ENCODE measurements around the gene TBC1D2.
"Not testable (repeated sequence)": the region's sequence is repeated elsewhere in the genome, so short reads cannot be mapped to it uniquely, and the experiment has no call there.

TBC1D2 gene

DNA sequence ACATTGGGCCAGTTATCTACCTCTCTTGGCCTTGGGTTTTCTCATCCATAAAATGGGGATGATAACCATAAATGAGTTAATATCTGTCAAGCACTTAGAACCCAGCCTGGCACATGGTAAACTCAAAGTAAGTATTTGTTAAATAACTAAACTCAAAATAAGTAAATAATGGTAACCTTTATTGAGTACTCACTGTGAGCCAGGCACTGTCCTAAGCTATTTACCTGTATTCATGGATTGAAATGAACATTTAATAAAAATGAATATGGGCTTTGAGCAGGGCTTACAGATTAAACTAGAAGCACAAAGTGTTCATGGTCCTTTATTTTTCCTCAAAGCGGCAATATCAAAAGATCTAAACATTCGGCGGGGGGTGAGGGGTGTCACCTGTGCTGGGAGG lies 79.7 kb downstream of the TBC1D2 start:
- Histone ChIP-seq H3K27ac (ENCODE audit: extremely low read depth, low read depth, low read length) (no peak overlapping the region), H3K4me3 (ENCODE audit: low read depth, low read length) (no peak overlapping the region), H3K9me3 (ENCODE audit: control insufficient read depth, insufficient read depth, low read depth, low read length) (no peaks in the 10 kb centered on the region), H3K4me1 (ENCODE audit: control insufficient read depth, insufficient read depth, low read length) (peaks cover 6% of the 10 kb centered on the region; the same call in 1 of the 2 replicates), H3K36me3 (ENCODE audit: control insufficient read depth in 2 of 2, insufficient read depth in 1 of 2, low read length in 2 of 2) (no peaks in the 10 kb centered on the region)
- POLR2A ChIA-PET: no interaction called here
- CTCF ChIA-PET: no interaction called here
- TF ChIP-seq ZNF133 (tag by site-specific recombination; IDR thresholded peaks at IDR 0.05): no peak
- no peak for TF ChIP-seq ZNF558 (tag by site-specific recombination; IDR thresholded peaks at IDR 0.05)
- no peak for TF ChIP-seq ZBTB20 (tag by site-specific recombination; IDR thresholded peaks at IDR 0.05)
- TF ChIP-seq ZNF560 (tag by site-specific recombination; IDR thresholded peaks at IDR 0.05; ENCODE audit: borderline replicate concordance): no peak

DNA sequence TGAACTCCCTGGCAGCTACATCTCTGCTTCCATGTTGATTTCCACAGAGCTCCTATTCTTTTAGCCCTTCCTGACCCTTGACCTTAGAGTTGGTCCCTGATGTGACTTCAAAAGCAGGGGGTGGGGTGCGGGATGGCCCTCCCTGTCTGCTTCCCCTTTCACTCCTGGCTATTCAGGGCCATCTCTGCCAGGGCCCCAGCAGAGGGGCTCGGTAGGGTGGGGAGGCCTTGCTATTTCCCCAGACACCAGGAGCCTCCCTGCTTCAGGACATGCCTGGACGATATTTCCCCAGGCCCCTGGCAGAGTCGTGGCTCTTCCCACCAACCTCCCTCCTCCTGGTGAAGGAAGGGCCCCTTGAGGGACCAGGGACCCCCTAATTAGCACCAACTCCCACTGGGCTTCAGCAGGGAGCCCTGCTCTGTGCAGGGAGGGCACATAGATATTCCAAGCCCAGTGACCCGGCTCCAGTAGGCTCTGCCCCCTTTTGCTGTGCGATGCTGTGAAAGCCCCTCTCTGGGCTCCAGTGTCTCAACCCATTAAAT lies 80.3 kb downstream of the TBC1D2 start:
- CTCF ChIA-PET: interaction anchor here (0.7 kb wide), 1 partner anchor 1165 kb away, joined by 3 read pairs; no protein-coding TSS in a partner anchor
- Histone ChIP-seq H3K9me3 (ENCODE audit: control insufficient read depth, insufficient read depth, low read depth, low read length) (no peaks in the 10 kb centered on the region), H3K36me3 (ENCODE audit: control insufficient read depth in 2 of 2, insufficient read depth in 1 of 2, low read length in 2 of 2) (no peaks in the 10 kb centered on the region), H3K27ac (ENCODE audit: extremely low read depth, low read depth, low read length) (no peak overlapping the region), H3K4me1 (ENCODE audit: control insufficient read depth, insufficient read depth, low read length) (peaks cover 6% of the 10 kb centered on the region; the same call in 1 of the 2 replicates), H3K4me3 (ENCODE audit: low read depth, low read length) (no peak overlapping the region)
- TF ChIP-seq, protein P1, sequence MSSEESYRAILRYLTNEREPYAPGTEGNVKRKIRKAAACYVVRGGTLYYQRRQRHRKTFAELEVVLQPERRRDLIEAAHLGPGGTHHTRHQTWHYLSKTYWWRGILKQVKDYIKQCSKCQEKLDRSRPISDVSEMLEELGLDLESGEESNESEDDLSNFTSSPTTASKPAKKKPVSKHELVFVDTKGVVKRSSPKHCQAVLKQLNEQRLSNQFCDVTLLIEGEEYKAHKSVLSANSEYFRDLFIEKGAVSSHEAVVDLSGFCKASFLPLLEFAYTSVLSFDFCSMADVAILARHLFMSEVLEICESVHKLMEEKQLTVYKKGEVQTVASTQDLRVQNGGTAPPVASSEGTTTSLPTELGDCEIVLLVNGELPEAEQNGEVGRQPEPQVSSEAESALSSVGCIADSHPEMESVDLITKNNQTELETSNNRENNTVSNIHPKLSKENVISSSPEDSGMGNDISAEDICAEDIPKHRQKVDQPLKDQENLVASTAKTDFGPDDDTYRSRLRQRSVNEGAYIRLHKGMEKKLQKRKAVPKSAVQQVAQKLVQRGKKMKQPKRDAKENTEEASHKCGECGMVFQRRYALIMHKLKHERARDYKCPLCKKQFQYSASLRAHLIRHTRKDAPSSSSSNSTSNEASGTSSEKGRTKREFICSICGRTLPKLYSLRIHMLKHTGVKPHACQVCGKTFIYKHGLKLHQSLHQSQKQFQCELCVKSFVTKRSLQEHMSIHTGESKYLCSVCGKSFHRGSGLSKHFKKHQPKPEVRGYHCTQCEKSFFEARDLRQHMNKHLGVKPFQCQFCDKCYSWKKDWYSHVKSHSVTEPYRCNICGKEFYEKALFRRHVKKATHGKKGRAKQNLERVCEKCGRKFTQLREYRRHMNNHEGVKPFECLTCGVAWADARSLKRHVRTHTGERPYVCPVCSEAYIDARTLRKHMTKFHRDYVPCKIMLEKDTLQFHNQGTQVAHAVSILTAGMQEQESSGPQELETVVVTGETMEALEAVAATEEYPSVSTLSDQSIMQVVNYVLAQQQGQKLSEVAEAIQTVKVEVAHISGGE (tag by site-specific recombination; conservative IDR thresholded peaks at IDR 0.05; ENCODE audit: low read depth): no peak
- TF ChIP-seq ZNF341 (tag by site-specific recombination; IDR thresholded peaks at IDR 0.05; ENCODE audit: low read depth): peak; percentile 67
- TF ChIP-seq ZBTB8A (tag by site-specific recombination; IDR thresholded peaks at IDR 0.05): no peak
- peak; percentile 80 for TF ChIP-seq ZIC2 (tag by site-specific recombination; IDR thresholded peaks at IDR 0.05)
- TF ChIP-seq, protein P2, sequence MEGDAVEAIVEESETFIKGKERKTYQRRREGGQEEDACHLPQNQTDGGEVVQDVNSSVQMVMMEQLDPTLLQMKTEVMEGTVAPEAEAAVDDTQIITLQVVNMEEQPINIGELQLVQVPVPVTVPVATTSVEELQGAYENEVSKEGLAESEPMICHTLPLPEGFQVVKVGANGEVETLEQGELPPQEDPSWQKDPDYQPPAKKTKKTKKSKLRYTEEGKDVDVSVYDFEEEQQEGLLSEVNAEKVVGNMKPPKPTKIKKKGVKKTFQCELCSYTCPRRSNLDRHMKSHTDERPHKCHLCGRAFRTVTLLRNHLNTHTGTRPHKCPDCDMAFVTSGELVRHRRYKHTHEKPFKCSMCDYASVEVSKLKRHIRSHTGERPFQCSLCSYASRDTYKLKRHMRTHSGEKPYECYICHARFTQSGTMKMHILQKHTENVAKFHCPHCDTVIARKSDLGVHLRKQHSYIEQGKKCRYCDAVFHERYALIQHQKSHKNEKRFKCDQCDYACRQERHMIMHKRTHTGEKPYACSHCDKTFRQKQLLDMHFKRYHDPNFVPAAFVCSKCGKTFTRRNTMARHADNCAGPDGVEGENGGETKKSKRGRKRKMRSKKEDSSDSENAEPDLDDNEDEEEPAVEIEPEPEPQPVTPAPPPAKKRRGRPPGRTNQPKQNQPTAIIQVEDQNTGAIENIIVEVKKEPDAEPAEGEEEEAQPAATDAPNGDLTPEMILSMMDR (tag by site-specific recombination; IDR thresholded peaks at IDR 0.05): no peak
- POLR2A ChIA-PET: no interaction called here

DNA sequence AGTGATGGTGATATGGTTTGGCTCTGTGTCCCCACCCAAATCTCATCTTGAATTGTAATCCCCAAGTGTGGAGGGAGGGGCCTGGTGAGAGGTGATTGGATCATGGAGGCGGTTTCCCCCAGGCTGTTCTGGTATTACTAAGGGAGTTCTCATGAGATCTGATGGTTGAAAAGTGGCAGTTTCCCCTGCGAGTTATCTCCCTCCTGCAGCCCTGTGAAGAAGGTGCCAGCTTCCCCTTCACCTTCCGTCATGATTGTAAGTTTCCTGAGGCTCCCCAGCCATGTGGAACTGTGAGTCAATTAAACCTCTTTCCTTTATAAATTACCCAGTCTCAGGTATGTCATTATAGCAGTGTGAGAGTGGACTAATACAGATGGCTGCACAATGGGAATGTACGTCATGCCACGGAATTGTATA lies 80.9 kb downstream of the TBC1D2 start:
- H3K36me3 ChIP-seq (ENCODE audit: control insufficient read depth in 2 of 2, insufficient read depth in 1 of 2, low read length in 2 of 2); H3K4me3 ChIP-seq (ENCODE audit: low read depth, low read length); H3K27ac ChIP-seq (ENCODE audit: extremely low read depth, low read depth, low read length); H3K4me1 ChIP-seq (ENCODE audit: control insufficient read depth, insufficient read depth, low read length); H3K9me3 ChIP-seq (ENCODE audit: control insufficient read depth, insufficient read depth, low read depth, low read length); POLR2A ChIA-PET: not testable (repeated sequence)
- CTCF ChIA-PET: interaction anchor here (0.6 to 1.4 kb wide), 4 partner anchors 16 to 1165 kb away, joined by 3 to 4 read pairs (median 3); no protein-coding TSS in a partner anchor

- H3K4me1 ChIP-seq (ENCODE audit: control insufficient read depth, insufficient read depth, low read length): peaks cover 6% of the 10 kb centered on the region; the same call in 1 of the 2 replicates
- TF ChIP-seq, protein P3, sequence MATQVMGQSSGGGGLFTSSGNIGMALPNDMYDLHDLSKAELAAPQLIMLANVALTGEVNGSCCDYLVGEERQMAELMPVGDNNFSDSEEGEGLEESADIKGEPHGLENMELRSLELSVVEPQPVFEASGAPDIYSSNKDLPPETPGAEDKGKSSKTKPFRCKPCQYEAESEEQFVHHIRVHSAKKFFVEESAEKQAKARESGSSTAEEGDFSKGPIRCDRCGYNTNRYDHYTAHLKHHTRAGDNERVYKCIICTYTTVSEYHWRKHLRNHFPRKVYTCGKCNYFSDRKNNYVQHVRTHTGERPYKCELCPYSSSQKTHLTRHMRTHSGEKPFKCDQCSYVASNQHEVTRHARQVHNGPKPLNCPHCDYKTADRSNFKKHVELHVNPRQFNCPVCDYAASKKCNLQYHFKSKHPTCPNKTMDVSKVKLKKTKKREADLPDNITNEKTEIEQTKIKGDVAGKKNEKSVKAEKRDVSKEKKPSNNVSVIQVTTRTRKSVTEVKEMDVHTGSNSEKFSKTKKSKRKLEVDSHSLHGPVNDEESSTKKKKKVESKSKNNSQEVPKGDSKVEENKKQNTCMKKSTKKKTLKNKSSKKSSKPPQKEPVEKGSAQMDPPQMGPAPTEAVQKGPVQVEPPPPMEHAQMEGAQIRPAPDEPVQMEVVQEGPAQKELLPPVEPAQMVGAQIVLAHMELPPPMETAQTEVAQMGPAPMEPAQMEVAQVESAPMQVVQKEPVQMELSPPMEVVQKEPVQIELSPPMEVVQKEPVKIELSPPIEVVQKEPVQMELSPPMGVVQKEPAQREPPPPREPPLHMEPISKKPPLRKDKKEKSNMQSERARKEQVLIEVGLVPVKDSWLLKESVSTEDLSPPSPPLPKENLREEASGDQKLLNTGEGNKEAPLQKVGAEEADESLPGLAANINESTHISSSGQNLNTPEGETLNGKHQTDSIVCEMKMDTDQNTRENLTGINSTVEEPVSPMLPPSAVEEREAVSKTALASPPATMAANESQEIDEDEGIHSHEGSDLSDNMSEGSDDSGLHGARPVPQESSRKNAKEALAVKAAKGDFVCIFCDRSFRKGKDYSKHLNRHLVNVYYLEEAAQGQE (tag by site-specific recombination; IDR thresholded peaks at IDR 0.05): no peak
- peak; percentile 46; the same call in 1 of the 2 replicates for TF ChIP-seq ZBTB6 (tag by site-specific recombination; IDR thresholded peaks at IDR 0.05)
- POLR2A ChIA-PET: interaction anchor here (1.4 kb wide), 1 partner anchor 83 kb away, joined by 3 read pairs; the partner anchor contains the start of gene TBC1D2
Observed at GRCh38 chr9:98173181-98173580, 82.3 kb downstream of the TBC1D2 start.

More at GRCh38 chr9:98173181-98173580, 82.3 kb downstream of the TBC1D2 start:
- no peak overlapping the region for H3K27ac ChIP-seq (ENCODE audit: extremely low read depth, low read depth, low read length)
- no peaks in the 10 kb centered on the region for H3K9me3 ChIP-seq (ENCODE audit: control insufficient read depth, insufficient read depth, low read depth, low read length)
- no peak overlapping the region for H3K4me3 ChIP-seq (ENCODE audit: low read depth, low read length)
- CTCF ChIA-PET: interaction anchor here (1.2 to 2.2 kb wide), 4 partner anchors 32 to 249 kb away, joined by 3 to 10 read pairs (median 4); no protein-coding TSS in a partner anchor
- H3K36me3 ChIP-seq (ENCODE audit: control insufficient read depth in 2 of 2, insufficient read depth in 1 of 2, low read length in 2 of 2): no peaks in the 10 kb centered on the region
